ENCODE results near the gene MLLT10.
"Not testable (repeated sequence)": the region's sequence is repeated elsewhere in the genome, so short reads cannot be mapped to it uniquely, and the experiment has no call there.

Gene MLLT10

DNA sequence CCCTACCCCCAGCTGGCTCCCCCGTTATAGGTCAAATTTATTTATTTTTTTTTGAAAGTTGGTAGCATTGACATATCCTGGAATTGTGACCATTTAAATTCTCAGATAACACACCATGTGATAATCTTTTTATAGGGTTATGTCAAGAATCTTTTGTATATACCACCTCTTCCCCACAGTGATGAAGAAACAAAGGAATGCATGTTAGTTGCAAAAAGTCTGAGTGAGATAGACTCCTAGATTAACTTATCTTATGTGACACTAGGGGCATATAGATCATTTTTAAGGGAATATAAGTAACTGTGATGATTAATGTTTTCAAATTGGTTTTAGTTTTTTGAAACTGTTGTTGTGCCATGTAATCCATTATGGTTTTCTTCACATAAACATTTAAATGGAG, 68.3 kb downstream of the MLLT10 start:
- no peak for DNase-seq (ENCODE audit: insufficient read length, low spot score)
- FAIRE-seq = no peak
- TF ChIP-seq, protein P1, sequence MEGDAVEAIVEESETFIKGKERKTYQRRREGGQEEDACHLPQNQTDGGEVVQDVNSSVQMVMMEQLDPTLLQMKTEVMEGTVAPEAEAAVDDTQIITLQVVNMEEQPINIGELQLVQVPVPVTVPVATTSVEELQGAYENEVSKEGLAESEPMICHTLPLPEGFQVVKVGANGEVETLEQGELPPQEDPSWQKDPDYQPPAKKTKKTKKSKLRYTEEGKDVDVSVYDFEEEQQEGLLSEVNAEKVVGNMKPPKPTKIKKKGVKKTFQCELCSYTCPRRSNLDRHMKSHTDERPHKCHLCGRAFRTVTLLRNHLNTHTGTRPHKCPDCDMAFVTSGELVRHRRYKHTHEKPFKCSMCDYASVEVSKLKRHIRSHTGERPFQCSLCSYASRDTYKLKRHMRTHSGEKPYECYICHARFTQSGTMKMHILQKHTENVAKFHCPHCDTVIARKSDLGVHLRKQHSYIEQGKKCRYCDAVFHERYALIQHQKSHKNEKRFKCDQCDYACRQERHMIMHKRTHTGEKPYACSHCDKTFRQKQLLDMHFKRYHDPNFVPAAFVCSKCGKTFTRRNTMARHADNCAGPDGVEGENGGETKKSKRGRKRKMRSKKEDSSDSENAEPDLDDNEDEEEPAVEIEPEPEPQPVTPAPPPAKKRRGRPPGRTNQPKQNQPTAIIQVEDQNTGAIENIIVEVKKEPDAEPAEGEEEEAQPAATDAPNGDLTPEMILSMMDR (IDR thresholded peaks at IDR 0.05; ENCODE audit: insufficient read depth, missing control alignments) = no peak

DNA sequence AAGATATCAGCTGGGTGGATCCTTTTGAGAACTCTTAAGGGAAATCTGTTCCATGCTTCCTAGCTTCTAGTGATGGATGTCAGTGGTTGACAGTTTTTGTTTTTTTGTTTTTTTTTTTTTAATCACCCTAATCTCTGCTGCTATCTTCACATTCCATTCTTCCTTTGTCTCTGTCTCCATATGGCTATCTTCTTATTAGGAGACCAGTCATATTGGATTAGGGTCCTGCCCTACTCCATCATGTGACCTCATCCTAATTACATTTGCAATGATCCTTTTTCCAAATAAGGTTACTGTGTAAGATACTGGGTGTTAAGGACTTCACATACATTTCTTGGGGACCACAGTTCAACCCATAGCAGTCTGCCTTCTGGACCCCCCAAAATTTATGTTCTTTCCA, 69.7 kb downstream of the MLLT10 start:
- TF ChIP-seq, protein P1 (IDR thresholded peaks at IDR 0.05; ENCODE audit: insufficient read depth, missing control alignments) = no peak
- peak; percentile 64 for FAIRE-seq
- DNase-seq (ENCODE audit: insufficient read length, low spot score) = no peak

DNA sequence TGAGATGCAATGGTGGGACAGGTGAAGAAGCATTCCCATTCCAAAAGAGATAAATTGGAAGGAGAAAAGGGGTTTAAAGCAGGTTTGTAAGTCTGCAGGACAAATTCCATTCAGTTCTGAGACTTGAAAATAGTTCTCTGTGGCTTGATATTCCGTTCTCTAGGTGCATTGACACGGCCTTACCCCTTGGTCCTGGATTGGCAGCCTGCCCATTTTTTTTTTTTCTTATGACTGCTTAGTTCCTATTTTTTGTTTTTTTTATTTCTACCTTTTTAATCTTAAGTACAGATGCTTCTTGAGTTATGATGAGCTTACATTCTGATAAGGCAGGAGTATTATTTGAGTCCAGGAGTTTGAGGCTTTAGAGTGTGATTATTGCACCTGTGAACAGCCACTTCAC, 70.6 kb downstream of the MLLT10 start:
- no peak for FAIRE-seq
- TF ChIP-seq, protein P1 (IDR thresholded peaks at IDR 0.05; ENCODE audit: insufficient read depth, missing control alignments) = no peak
- DNase-seq (ENCODE audit: insufficient read length, low spot score) = no peak

DNA sequence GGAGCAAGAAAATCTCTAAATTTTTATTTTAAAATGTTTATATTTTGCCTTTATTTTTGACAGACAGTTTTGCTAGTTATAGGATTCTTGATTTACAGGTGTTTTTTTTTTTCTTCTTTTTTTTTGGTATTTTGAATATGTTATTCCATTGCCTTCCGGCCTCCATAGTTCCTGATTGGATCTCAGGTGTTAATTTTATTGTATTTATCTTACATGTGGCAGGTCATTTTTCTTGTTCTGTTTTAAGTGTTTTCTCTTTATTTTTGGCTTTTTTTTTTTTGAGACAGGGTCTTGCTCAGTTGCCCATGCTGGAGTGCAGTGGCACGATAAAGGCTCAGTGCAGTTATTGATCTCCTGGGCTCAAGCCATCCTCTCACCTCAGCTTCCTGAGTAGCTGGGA, 73.9 kb downstream of the MLLT10 start:
- FAIRE-seq = no peak
- TF ChIP-seq, protein P1 (IDR thresholded peaks at IDR 0.05; ENCODE audit: insufficient read depth, missing control alignments) = no peak
- DNase-seq (ENCODE audit: insufficient read length, low spot score) = no peak

DNA sequence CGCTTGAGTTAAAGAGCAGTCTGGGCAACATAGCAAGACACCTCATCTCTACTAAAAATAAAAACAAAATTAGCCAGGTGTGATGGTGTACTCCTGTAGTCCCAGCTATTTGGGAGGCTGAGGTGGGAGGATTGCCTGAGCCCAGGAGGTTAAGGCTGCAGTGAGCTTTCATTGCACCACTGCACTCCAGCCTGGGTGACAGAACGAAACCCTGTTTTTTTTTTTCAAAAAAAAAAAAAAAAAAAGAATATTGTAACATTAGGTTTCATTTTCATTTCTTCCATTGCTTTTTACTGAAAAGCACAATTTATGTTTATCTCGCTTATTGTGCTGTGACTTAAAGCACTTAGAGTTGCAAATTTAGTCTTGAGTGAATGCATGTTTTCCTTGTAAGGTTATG, 80.0 kb downstream of the MLLT10 start:
- FAIRE-seq (no peak), DNase-seq (ENCODE audit: insufficient read length, low spot score) (no peak)
- TF ChIP-seq, protein P1 (IDR thresholded peaks at IDR 0.05; ENCODE audit: insufficient read depth, missing control alignments) = no peak

DNA sequence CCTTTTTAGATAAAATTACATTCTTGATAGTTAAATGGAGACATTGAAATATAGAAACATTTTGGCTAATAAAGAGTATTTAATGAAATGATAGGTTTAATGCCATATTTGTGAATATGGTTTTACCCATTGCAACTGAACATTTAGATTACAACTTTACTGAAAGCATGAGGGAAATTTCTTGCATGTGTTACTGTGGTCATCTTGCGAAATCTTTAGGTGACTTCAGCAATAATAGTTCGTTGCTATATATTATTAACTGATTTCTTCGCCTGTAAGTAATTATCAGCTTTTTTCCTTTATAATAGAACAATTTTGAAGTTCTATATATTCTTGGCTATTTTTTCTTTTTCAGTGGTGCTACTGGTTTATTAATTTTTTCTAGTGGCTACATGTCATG, 83.2 kb downstream of the MLLT10 start:
- DNase-seq (ENCODE audit: insufficient read length, low spot score) (no peak), FAIRE-seq (no peak)
- TF ChIP-seq, protein P1 (IDR thresholded peaks at IDR 0.05; ENCODE audit: insufficient read depth, missing control alignments) = no peak

DNA sequence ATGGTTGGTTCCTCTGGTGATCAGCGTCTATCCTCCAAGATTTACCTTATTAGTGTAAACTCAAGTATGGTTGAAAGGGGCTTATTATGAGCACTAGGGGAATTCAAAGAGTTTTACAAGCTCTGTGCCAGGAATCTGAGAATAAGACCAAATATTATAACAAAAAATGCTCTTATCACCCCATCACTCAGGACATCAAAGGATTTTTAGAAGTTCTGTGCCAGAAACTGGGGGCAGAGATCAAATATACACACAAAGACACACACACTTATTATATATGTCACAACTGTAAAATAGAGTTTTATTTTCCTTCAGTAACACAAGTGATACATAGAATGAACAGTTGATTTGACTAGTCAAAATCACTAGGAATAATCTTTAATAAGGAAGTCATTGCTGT, 89.3 kb downstream of the MLLT10 start:
- FAIRE-seq = no peak
- TF ChIP-seq, protein P1 (IDR thresholded peaks at IDR 0.05; ENCODE audit: insufficient read depth, missing control alignments) = no peak

DNA sequence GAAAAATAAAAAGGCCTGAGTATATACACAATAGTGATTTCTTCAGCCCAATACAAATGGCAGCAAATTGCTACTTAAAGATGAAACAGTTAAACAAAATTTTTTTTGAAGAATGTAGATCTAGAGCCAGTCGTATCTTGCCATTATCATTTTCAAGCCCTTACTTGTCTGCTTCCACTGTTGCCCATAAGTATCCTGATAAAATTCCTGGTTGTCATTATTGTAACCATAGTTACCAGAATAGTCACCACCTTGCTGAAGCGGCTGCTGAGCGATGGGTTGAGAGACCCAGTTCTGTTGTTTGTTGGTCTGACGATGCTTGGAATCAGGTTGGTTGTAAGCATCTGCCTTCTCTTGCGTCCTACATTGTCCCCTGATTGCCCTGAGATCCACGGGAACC, 90.4 kb downstream of the MLLT10 start:
- DNase-seq (ENCODE audit: insufficient read length, low spot score); FAIRE-seq: not testable (repeated sequence)

More for the DNA sequence above, 89.3 kb downstream of the MLLT10 start:
- DNase-seq (ENCODE audit: insufficient read length, low spot score) = no peak

Measured in D721Med (cell line).